NCI-H748 (cell line): ENCODE results near the gene SRCAP.
"Not testable (repeated sequence)": the region's sequence is repeated elsewhere in the genome, so short reads cannot be mapped to it uniquely, and the experiment has no call there.

Experiments used
- DNase-seq: peaks from one replicate; lab custom pipeline; 2025; ENCODE audit not compliant: unreplicated experiment; lab: John Stamatoyannopoulos, UW

Gene SRCAP

DNA sequence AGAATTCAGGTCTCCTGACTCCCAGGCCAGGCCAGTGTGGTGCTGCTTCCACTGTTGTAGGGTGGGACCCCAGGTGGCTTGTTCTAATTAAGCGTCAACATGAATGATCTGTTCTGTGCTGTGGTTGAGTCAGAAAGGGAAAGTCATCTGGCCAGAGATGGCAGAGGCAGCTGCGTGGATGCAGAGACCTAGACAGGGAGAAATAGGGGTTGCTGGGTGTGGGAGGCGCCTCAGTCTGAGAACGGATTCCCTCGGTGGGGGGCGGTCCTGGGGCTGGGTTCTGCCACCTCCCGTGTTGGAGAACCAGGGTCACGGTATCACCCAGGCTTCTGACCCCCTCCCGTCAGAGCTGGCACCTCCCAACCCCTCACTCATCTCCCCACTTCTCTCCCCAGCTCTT is 35.2 kb upstream of the SRCAP start:
- DNase-seq = no peak

- no peak for DNase-seq
These were observed 34.3 kb upstream of the SRCAP start for GRCh38 chr16:30664616-30665109.

DNA sequence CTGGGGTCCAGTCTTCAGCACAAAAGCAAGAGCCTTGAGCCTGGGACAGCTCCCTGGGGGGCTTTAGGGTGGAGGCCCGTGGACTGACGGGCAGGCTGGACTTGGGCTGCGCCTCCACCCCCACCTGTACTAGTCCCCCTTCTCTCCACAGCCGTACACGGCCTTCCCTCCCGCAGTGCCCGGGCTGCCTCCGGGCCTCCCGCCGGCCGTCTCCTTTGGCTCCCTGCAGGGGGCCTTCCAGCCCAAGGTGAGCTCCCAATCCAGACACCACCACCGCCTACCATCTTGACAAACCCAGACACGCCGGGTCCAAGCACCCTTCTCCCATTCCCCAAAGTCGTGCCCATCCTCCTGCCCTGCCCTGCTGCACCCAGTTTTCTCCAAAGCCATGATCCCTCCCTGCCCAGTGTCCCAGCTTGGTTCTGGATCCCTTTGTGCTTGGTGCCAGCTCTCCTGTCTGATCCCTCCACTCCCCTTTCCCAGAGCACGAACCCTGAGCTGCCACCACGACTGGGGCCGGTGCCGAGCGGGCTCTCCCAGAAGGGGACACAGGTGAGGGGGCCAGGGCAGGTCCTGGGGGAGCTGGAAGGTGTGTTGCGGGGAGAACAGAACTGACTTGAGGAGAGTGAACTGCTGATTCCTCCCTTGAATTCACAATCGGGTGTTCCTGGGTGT is 33.7 kb upstream of the SRCAP start:
- no peak for DNase-seq

GRCh38 chr16:30665830-30666190 is 33.2 kb upstream of the SRCAP start:
- no peak for DNase-seq

- no peak for DNase-seq
These were observed 32.3 kb upstream of the SRCAP start for GRCh38 chr16:30666681-30667080.

DNA sequence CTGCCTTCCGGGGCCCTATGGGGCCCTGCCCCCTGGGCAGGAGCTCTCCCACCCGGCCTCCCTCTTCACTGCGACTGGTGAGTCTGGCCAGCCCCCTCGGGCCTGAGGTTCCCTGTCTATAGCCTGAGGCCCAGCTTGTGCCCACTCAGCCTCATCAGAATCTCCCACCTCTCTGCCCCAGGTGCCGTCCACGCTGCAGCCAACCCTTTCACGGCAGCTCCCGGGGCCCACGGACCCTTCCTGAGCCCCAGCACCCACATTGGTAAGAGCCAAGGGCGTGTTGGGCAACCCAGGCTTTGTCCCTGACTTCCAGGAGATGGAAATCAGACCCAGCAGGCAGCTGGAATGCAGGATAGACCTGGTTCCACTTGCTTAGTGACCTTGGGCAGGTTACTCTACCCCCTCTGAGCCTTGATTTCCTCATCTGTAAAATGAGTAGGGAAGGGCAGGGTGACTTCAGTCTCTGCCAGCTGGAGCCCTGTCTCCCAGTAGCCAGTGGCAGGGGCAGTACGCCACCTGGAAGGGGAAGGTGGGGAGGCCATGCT is 31.5 kb upstream of the SRCAP start:
- no peak for DNase-seq

- no peak for DNase-seq
These were observed 30.6 kb upstream of the SRCAP start for GRCh38 chr16:30668393-30668792.

DNA sequence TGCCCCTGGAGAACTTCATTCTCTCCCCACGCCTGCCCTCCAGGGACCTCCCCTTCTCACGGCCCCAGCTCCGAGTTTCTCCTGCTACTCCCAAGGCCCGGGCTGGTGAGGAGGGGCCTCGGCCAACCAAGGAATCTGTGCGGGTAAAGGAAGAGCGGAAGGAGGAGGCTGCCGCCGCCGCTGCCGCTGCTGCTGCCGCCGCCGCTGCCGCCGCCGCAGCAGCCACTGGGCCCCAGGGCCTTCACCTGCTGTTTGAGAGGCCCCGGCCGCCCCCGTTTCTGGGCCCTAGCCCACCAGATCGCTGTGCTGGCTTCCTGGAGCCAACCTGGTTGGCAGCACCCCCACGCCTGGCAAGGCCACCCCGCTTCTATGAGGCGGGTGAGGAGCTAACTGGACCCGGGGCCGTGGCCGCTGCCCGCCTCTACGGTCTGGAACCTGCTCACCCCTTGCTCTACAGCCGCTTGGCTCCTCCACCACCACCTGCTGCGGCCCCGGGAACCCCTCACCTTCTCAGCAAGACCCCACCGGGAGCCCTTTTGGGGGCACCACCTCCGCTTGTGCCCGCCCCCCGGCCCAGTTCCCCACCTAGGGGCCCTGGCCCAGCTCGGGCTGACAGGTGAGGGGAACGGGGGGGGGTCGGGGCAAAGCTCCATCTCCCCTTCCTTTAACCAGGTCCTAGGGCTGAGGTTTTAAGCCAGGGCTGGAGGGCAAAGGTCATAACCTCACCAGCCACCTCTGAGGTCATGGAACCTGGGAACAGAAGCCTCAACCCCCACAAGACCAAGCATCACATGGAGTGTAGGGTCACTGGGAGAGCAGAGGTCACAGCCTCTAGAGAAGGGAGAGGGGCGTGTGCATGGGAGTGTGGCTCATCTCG is 29.7 kb upstream of the SRCAP start:
- no peak for DNase-seq

DNA sequence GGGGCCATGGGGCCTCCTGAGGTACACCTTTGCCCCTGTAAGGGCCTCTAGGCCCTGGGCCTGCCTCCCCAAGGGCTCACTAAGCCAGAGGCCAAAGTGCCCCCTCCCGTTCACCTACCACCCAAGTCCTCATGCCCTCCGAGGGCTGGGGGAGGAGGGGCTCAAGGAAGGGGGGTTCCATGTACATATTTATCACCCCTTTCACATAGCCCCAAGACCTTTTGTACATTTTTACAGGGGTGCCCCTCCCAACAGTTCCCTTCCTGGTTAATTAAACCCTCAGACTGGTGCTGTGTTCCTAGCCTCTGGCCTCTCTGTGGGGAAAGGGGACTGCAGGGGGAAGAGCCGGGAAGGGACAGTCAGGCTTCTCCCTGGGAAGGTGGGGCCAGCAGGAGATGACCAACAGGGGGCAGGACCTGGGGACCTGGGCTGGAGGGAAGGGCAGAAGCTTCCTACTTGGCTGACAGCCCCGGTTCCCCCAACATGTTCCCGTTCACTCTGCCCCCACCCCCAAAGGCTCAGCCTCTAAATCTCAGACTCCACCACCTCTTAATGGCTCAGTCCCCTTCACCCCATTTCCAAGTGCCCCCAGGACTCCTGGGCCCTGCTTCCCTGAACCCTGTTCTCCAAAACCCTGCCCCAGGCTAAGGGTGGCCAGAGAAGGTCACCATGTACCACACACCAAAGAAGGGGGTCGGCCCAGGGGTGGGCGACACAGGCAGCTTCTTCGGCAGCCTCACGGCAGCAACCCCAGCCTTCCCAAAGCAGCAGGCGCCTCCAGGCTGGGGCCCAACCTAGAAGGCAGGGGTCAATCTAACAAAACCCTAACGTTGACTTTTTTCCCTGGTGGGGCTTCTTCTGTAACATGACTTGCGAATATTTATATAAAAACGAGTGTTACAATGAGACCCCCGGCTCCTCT is 28.8 kb upstream of the SRCAP start:
- no peak for DNase-seq

GRCh38 chr16:30675143-30675542 is 23.8 kb upstream of the SRCAP start:
- DNase-seq = no peak

DNA sequence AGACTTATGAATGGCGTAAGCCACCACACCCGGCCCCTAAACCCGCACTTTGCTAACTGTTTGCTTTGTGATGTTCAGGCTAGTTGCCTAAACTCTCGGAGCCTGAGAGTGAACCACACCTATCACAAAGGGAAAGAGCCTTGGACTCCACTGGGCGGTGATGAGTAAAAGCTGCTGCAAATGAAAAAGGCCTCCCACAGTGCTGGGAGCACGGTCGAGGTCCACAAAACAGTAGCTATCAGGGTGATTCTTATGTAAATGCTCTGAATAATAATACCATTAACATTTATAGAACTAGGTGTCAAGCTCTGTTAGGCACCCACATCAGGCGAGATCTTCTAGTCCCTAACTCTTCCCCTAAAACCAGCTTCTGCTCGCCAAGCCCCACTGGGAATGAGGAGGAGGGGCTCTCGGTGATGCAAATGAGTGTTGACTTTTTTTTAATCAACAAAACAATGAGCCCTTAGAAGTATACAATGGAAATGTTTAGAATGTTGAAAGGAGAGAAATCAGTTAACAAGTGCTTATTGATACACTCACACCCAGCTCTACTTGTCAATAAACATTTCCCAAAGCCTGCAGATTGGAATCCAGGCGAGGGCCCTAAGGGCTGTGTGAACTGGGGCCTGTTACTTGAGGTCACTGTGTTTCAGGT is 20.9 kb upstream of the SRCAP start:
- DNase-seq = no peak

GRCh38 chr16:30678586-30678970 is 20.4 kb upstream of the SRCAP start:
- no peak for DNase-seq

GRCh38 chr16:30680326-30680725 is 18.6 kb upstream of the SRCAP start:
- DNase-seq = no peak

GRCh38 chr16:30688701-30689100 is 10.3 kb upstream of the SRCAP start:
- DNase-seq = no peak

DNA sequence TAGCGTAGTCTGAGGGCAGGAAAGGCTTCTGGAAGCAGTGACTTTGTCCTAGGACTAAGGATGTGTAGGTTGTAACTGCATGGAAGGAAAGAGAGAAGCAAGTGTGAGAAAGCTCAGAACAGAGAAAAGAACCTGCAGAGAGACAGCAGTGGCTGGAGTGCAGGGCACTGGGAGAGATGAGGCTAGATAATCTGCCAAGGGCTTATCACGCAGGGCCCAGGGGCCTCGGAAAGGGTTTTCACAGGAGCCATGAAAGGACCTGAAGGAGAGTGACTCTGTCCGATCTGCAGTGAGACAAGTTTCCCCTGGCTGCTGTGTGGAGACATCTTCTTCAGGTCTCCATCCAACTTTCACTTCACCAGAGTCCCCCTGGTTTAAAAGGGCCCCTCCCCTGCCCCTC is 7.1 kb upstream of the SRCAP start:
- no peak for DNase-seq

- DNase-seq = no peak
These were observed 6.4 kb upstream of the SRCAP start for GRCh38 chr16:30692396-30693064.

- DNase-seq = no peak
These were observed 3.9 kb upstream of the SRCAP start for GRCh38 chr16:30694926-30695693.

- not testable (repeated sequence) for DNase-seq
These were observed 2.3 kb upstream of the SRCAP start for GRCh38 chr16:30696646-30697045.
